H1 (cell line): ENCODE data around the gene MYH10. TPM values are rescaled to one million over a fixed set of nuclear protein-coding genes. Genes with fewer than 3 reads are reported as not detected.

ENCODE experiments used
- CTCF ChIA-PET: fragments of 300-600 bp; sonication (Branson Sonifier 250); formaldehyde crosslinking; loops from one replicate; lab custom pipeline; 2021; ENCODE audit not compliant: partially characterized antibody; lab: Charles Lee
- POLR2A ChIA-PET: fragments of 300-600 bp; sonication (Branson Sonifier 250); formaldehyde crosslinking; loops from one replicate; lab custom pipeline; 2021; ENCODE audit warnings: inconsistent platforms; ENCODE audit not compliant: partially characterized antibody; lab: Charles Lee
- DNase-seq, 2 experiments: peaks; one replicate each; pipeline versions ENCODE4 v3.0.0 to v3.0.0-alpha.2; 2010 to 2022; ENCODE audit warnings: low spot score in 2 of 2, low read depth in 1 of 2, mixed read lengths in 1 of 2
- FAIRE-seq: peaks from 2 replicates; lab custom pipeline; 2011; peaks lifted over from hg19 to GRCh38; lab: Jason Lieb, UNC
- H2AFZ ChIP-seq: 2 replicates; pipeline ENCODE4 v1.8.1; 2012; ENCODE audit warnings: low read length, inconsistent platforms
- H2AK5ac ChIP-seq: 2 replicates; pipeline ENCODE4 v1.6.1; 2013; ENCODE audit warnings: low read depth, low read length
- H2BK120ac ChIP-seq: replicated peaks from 2 replicates; pipeline ENCODE3; 2013; ENCODE audit warnings: low read depth, low read length, inconsistent platforms
- H2BK12ac ChIP-seq: 2 replicates; pipeline ENCODE4 v1.6.1; 2013; ENCODE audit warnings: low read depth, low read length
- H2BK15ac ChIP-seq: 2 replicates; pipeline ENCODE4 v1.6.1; 2013; ENCODE audit warnings: low read length
- H2BK20ac ChIP-seq: 2 replicates; pipeline ENCODE4 v1.6.1; 2013; ENCODE audit warnings: low read length
- H2BK5ac ChIP-seq: 2 replicates; pipeline ENCODE4 v1.6.1; 2013; ENCODE audit warnings: low read depth, low read length
- H3K14ac ChIP-seq: 2 replicates; pipeline ENCODE4 v1.6.1; 2013; ENCODE audit warnings: inconsistent platforms; ENCODE audit not compliant: insufficient read length
- H3K18ac ChIP-seq: 2 replicates; pipeline ENCODE4 v1.6.1; 2013; ENCODE audit warnings: low read length; ENCODE audit errors: extremely low read depth
- H3K23ac ChIP-seq: 2 replicates; pipeline ENCODE4 v1.6.1; 2013; ENCODE audit warnings: inconsistent platforms; ENCODE audit not compliant: insufficient read length
- H3K23me2 ChIP-seq: 2 replicates; pipeline ENCODE4 v1.6.1; 2013; ENCODE audit warnings: low read depth, low read length
- H3K27ac ChIP-seq: 2 replicates; pipeline ENCODE4 v1.6.1; 2011; ENCODE audit warnings: low read depth, low read length, inconsistent platforms
- H3K27me3 ChIP-seq, 4 experiments: replicated peaks in 1 of 4; 1 replicate in 1 of 4; 2 replicates in 3 of 4; pipeline versions ENCODE4 v1.6.1 to v1.8.1; 2011 to 2013; ENCODE audit warnings: low read length in 3 of 4, mild to moderate bottlenecking in 3 of 4, inconsistent platforms in 2 of 4, mixed read lengths in 2 of 4, moderate library complexity in 1 of 4; ENCODE audit not compliant: control insufficient read depth in 3 of 4, insufficient read depth in 3 of 4; ENCODE audit errors: extremely low read depth in 1 of 4
- H3K36me3 ChIP-seq, 4 experiments: 2 replicates each; pipeline versions ENCODE4 v1.6.1 to v1.8.1; 2011 to 2013; ENCODE audit warnings: mild to moderate bottlenecking in 4 of 4, low read length in 3 of 4, moderate library complexity in 2 of 4, control low read depth in 1 of 4, inconsistent platforms in 1 of 4; ENCODE audit not compliant: insufficient read depth in 4 of 4, control insufficient read depth in 2 of 4
- H3K4ac ChIP-seq: replicated peaks from 2 replicates; pipeline ENCODE3; 2013; ENCODE audit warnings: low read length, low read depth, mixed read lengths, inconsistent platforms; ENCODE audit not compliant: insufficient read length
- H3K4me1 ChIP-seq, 4 experiments: replicated peaks in 1 of 4; 1 replicate in 1 of 4; 2 replicates in 3 of 4; pipeline versions ENCODE4 v1.6.1 to v1.8.1; 2011 to 2013; ENCODE audit warnings: low read length in 3 of 4, inconsistent platforms in 2 of 4, mixed read lengths in 1 of 4; ENCODE audit not compliant: insufficient read depth in 4 of 4, control insufficient read depth in 3 of 4
- H3K4me2 ChIP-seq, 2 experiments: 2 replicates each; pipeline versions ENCODE4 v1.6.1 to v1.8.1; 2011 to 2013; ENCODE audit warnings: low read depth in 2 of 2, low read length in 2 of 2, control low read depth in 1 of 2, inconsistent platforms in 1 of 2, mild to moderate bottlenecking in 1 of 2; ENCODE audit not compliant: insufficient read depth in 1 of 2
- H3K4me3 ChIP-seq, 4 experiments: fragments of 200-600, 300-600 bp in 1 of 4; sonication (generic), shearing (Covaris generic), sonication (Bioruptor Twin) in 1 of 4; 2 replicates each; pipeline versions ENCODE4 v1.5.1 to v1.8.1; 2011 to 2016; ENCODE audit warnings: low read length in 4 of 4, low read depth in 3 of 4, control low read depth in 2 of 4, inconsistent platforms in 2 of 4, mild to moderate bottlenecking in 2 of 4, mixed read lengths in 1 of 4, moderate library complexity in 1 of 4; ENCODE audit not compliant: insufficient read depth in 2 of 4; ENCODE audit errors: extremely low read depth in 1 of 4
- H3K56ac ChIP-seq: replicated peaks from 2 replicates; pipeline ENCODE3; 2013; ENCODE audit warnings: low read depth, mild to moderate bottlenecking, mixed read lengths, low read length, inconsistent platforms; ENCODE audit not compliant: insufficient read length
- H3K79me1 ChIP-seq: 2 replicates; pipeline ENCODE4 v1.6.1; 2013; ENCODE audit warnings: low read depth, low read length, control low read depth
- H3K79me2 ChIP-seq, 2 experiments: 2 replicates each; pipeline versions ENCODE4 v1.6.1 to v1.8.1; 2012 to 2013; ENCODE audit warnings: low read length in 2 of 2, mild to moderate bottlenecking in 2 of 2, inconsistent platforms in 1 of 2; ENCODE audit not compliant: insufficient read depth in 2 of 2, control insufficient read depth in 1 of 2
- H3K9ac ChIP-seq, 4 experiments: replicated peaks in 1 of 4; 1 replicate in 1 of 4; 2 replicates in 3 of 4; pipeline versions ENCODE4 v1.6.1 to v1.8.1; 2011 to 2013; ENCODE audit warnings: low read depth in 3 of 4, low read length in 3 of 4, control low read depth in 2 of 4, mild to moderate bottlenecking in 2 of 4, moderate library complexity in 2 of 4, inconsistent platforms in 1 of 4; ENCODE audit errors: extremely low read depth in 1 of 4
- H3K9me3 ChIP-seq, 2 experiments: 2 replicates each; pipeline versions ENCODE4 v1.6.1 to v1.8.1; 2012 to 2013; ENCODE audit warnings: mild to moderate bottlenecking in 2 of 2, moderate library complexity in 2 of 2, control low read depth in 1 of 2, inconsistent platforms in 1 of 2, low read depth in 1 of 2, low read length in 1 of 2, mixed read lengths in 1 of 2; ENCODE audit not compliant: insufficient read depth in 2 of 2
- H4K20me1 ChIP-seq, 2 experiments: replicated peaks in 1 of 2; 2 replicates each; pipeline versions ENCODE3 to v1.8.1; 2011 to 2013; ENCODE audit warnings: inconsistent platforms in 2 of 2, low read length in 2 of 2, mild to moderate bottlenecking in 1 of 2; ENCODE audit not compliant: insufficient read depth in 2 of 2, control insufficient read depth in 1 of 2
- H4K5ac ChIP-seq: 2 replicates; pipeline ENCODE4 v1.6.1; 2013; ENCODE audit warnings: low read length, low read depth, mixed read lengths, inconsistent platforms; ENCODE audit not compliant: insufficient read length
- H4K8ac ChIP-seq: 2 replicates; pipeline ENCODE4 v1.8.0; 2013; ENCODE audit warnings: mild to moderate bottlenecking, moderate library complexity, low read length, inconsistent platforms; ENCODE audit not compliant: insufficient read depth; ENCODE audit errors: extremely low read depth
- H4K91ac ChIP-seq: replicated peaks from 2 replicates; pipeline ENCODE3; 2013; ENCODE audit warnings: low read length, mixed read lengths, inconsistent platforms; ENCODE audit not compliant: insufficient read length
- BCL11A ChIP-seq, 2 experiments: IDR thresholded peaks; one replicate each; pipeline ENCODE4 v1.6.1; 2011; ENCODE audit warnings: low read depth in 2 of 2, low read length in 2 of 2, mild to moderate bottlenecking in 2 of 2
- GTF2F1 ChIP-seq: IDR thresholded peaks from 2 replicates; pipeline ENCODE4 v1.6.1; 2012; ENCODE audit warnings: low read depth, low read length, improper control_type of control experiment, borderline replicate concordance
- SIX5 ChIP-seq: IDR thresholded peaks from 2 replicates; pipeline ENCODE4 v1.6.1; 2011; ENCODE audit warnings: mild to moderate bottlenecking, low read depth, low read length
- TAF1 ChIP-seq: IDR thresholded peaks from 2 replicates; pipeline ENCODE4 v1.6.1; 2011; ENCODE audit warnings: mild to moderate bottlenecking, low read depth, low read length
- WGBS, 2 experiments: shearing (Covaris generic) in 1 of 2; methylation state at CpG; one replicate each; pipeline versions ENCODE4 v1.1.6 to v1.1.7; 2013 to 2015; ENCODE audit warnings: low lambda C conversion rate in 2 of 2, mixed read lengths in 2 of 2, inconsistent platforms in 1 of 2, low coverage in 1 of 2, missing lambda C conversion rate in 1 of 2; ENCODE audit not compliant: insufficient replicate concordance in 2 of 2, insufficient coverage in 1 of 2, insufficient read length in 1 of 2; ENCODE audit errors: extremely low coverage in 1 of 2, missing lambda C conversion rate in 1 of 2; 5-methylcytosine and 5-hydroxymethylcytosine counted together
- polyA plus RNA-seq, 7 experiments: library from polyadenylated mRNA; depleted of rRNA in 3 of 7; stranded (reverse) in 5 of 7; unstranded in 2 of 7; fragments of >200 nt in 5 of 7; fragments of 200-250 nt in 2 of 7; gene quantifications; 1 replicate in 5 of 7; 2 replicates in 1 of 7; 4 replicates in 1 of 7; pipeline versions ENCODE4 v1.2.1 to v1.2.3, GENCODE V29; 2011 to 2013; ENCODE audit warnings: missing spikeins in 2 of 7, mixed read lengths in 2 of 7
- total RNA-seq: library from RNA; stranded (reverse); fragmentation: NEBNext Ultra II Directional; extraction: Animal tissue kit (Norgen Biotek cat#: 25700); gene quantifications from 2 replicates; pipeline ENCODE4 v1.2.1, GENCODE V29; 2021
- TF ChIP-seq, protein P1 (sequence below), 3 experiments: IDR thresholded peaks; 1 replicate in 2 of 3; 2 replicates in 1 of 3; pipeline versions ENCODE4 v1.5.1 to v1.6.1; 2011; ENCODE audit warnings: low read length in 3 of 3, mild to moderate bottlenecking in 3 of 3, inconsistent platforms in 2 of 3, low read depth in 1 of 3, moderate library complexity in 1 of 3; ENCODE audit not compliant: insufficient read depth in 1 of 3; ENCODE audit errors: control extremely low read depth in 1 of 3

The MYH10 gene
- total and polyA plus RNA-seq, 2 of the 8 experiments (the other 6 are each of a cell fraction or from before 2014, with no cell fraction given) = 64.1 to 289 TPM

DNA sequence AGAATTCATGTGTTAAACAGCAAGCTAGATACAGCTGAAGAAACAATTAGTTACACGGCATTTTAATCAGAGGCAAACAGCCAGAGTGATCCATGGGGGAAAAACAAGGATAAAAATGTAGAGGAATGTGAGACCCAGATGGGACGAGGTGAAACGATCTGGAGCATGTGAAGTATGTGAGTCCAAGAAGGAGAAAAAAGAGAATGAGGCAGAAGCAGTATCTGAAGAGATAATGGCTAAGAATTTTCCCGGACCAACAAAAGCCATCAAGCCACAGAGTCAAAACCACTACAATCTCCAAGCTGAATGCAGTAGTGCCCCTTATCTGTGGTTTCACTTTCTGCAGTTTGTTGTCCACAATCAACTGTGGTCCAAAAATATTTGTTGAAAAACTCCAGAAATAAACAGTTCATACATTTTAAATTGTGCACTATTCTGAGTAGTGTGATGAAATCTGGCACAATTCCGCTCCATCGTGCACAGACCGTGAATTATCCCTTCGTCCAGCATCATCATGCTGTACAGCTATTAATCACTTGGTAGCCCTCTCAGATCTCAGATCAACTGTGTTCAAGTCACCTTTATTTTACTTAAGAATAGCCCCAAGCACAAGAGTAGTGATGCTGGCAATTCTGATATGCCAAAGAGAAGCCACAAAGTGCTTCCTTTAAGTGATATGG is 18.8 kb downstream of the MYH10 start:
- H3K36me3 ChIP-seq = peaks cover 0 to 5% (median 1%) of the 10 kb centered on the region in 4 experiments; a peak in 2 of 8 replicates
- TF ChIP-seq BCL11A (IDR thresholded peaks at IDR 0.05; ENCODE audit: low read depth in 2 of 2, low read length in 2 of 2) (no peak), GTF2F1 (no peak), SIX5 (no peak), TAF1 (no peak)
- TF ChIP-seq, protein P1, sequence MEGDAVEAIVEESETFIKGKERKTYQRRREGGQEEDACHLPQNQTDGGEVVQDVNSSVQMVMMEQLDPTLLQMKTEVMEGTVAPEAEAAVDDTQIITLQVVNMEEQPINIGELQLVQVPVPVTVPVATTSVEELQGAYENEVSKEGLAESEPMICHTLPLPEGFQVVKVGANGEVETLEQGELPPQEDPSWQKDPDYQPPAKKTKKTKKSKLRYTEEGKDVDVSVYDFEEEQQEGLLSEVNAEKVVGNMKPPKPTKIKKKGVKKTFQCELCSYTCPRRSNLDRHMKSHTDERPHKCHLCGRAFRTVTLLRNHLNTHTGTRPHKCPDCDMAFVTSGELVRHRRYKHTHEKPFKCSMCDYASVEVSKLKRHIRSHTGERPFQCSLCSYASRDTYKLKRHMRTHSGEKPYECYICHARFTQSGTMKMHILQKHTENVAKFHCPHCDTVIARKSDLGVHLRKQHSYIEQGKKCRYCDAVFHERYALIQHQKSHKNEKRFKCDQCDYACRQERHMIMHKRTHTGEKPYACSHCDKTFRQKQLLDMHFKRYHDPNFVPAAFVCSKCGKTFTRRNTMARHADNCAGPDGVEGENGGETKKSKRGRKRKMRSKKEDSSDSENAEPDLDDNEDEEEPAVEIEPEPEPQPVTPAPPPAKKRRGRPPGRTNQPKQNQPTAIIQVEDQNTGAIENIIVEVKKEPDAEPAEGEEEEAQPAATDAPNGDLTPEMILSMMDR (IDR thresholded peaks at IDR 0.05; ENCODE audit: control extremely low read depth in 1 of 3, insufficient read depth in 1 of 3, low read depth in 1 of 3, low read length in 3 of 3) = no peak
- CTCF ChIA-PET = interaction anchor here (0.8 to 1.3 kb wide), 4 partner anchors 8 to 16 kb away, joined by 3 read pairs; no protein-coding TSS in a partner anchor
- peaks cover 14 to 20% of the 10 kb centered on the region in 2 experiments for H4K20me1 ChIP-seq
- POLR2A ChIA-PET = interaction anchor here (0.8 to 2.3 kb wide), 2 partner anchors 10 to 17 kb away, joined by 3 to 11 read pairs; no protein-coding TSS in a partner anchor
- 89% methylated on average over 8 of the region's 8 CpGs; no CpG with 5 or more reads in 1 of the 2 experiments for WGBS, 2 experiments
- no peak overlapping the region for H4K8ac ChIP-seq
- DNase-seq (no peak), FAIRE-seq (peak; percentile 36)
- no peak overlapping the region for H2BK5ac ChIP-seq
- H3K4me2 ChIP-seq = no peak overlapping the region
- no peak overlapping the region for H2BK15ac ChIP-seq
- no peak overlapping the region for H2BK12ac ChIP-seq
- no peak overlapping the region for H3K27ac ChIP-seq
- no peak overlapping the region for H3K14ac ChIP-seq
- H3K4me1 ChIP-seq = peaks cover 0 to 8% (median 3%) of the 10 kb centered on the region in 4 experiments; a peak in 1 of 7 replicates
- H3K23me2 ChIP-seq = no peaks in the 10 kb centered on the region; the same call in 1 of the 2 replicates
- peaks cover 19 to 100% of the 10 kb centered on the region in 2 experiments for H3K79me2 ChIP-seq
- H4K5ac ChIP-seq = no peak overlapping the region
- H3K18ac ChIP-seq = no peak overlapping the region
- no peak overlapping the region for H4K91ac ChIP-seq
- no peak overlapping the region for H3K4me3 ChIP-seq
- no peak overlapping the region for H2AK5ac ChIP-seq
- no peak overlapping the region for H3K4ac ChIP-seq
- no peaks in the 10 kb centered on the region for H3K27me3 ChIP-seq
- H2BK20ac ChIP-seq = no peak overlapping the region
- no peak overlapping the region for H3K56ac ChIP-seq
- H3K23ac ChIP-seq = no peak overlapping the region
- H3K9me3 ChIP-seq = no peaks in the 10 kb centered on the region
- H2BK120ac ChIP-seq = no peak overlapping the region
- H2AFZ ChIP-seq = no peak overlapping the region
- H3K79me1 ChIP-seq = peaks cover 9% of the 10 kb centered on the region; the same call in 1 of the 2 replicates
- H3K9ac ChIP-seq = no peak overlapping the region
